ENCODE measurements around the gene IMPA2.

- no peak for TF ChIP-seq CTCF (IDR thresholded peaks at IDR 0.05; ENCODE audit: control extremely low read depth in 1 of 3, insufficient read depth in 1 of 3, low read depth in 1 of 3, low read length in 3 of 3)
- TF ChIP-seq TEAD4 (IDR thresholded peaks at IDR 0.05; ENCODE audit: low read depth, low read length) = no peak
- no peak for TF ChIP-seq BACH1 (IDR thresholded peaks at IDR 0.05; ENCODE audit: low read length)
- TF ChIP-seq POLR2AphosphoS5 (IDR thresholded peaks at IDR 0.05; ENCODE audit: low read depth, low read length) = no peak
- TF ChIP-seq SP1 (IDR thresholded peaks at IDR 0.05; ENCODE audit: low read depth, low read length) = no peak
- TF ChIP-seq MAX (IDR thresholded peaks at IDR 0.05) = no peak
- TF ChIP-seq EP300 (IDR thresholded peaks at IDR 0.05; ENCODE audit: borderline replicate concordance in 1 of 2, low read depth in 2 of 2, low read length in 2 of 2) = no peak
Measured at GRCh38 chr18:12008181-12008767, 27.0 kb downstream of the IMPA2 start.

Data from H1 (cell line).